Adrenal gland (tissue), 12 donors: ENCODE results near the gene ZNF341. TPM values are rescaled to one million over a fixed set of nuclear protein-coding genes. Genes with fewer than 3 reads are reported as not detected.

ENCODE experiments used
- DNase-seq, 7 donors: peaks; one replicate each; pipeline ENCODE4 v3.0.0-alpha.2; 2019 to 2020
- H3K27ac ChIP-seq, 5 donors: fragments of 200-600 bp; sonication (generic) in 4 of 5; 1 replicate in 3 of 5; 2 replicates in 2 of 5; pipeline versions ENCODE4 v1.5.1 to v1.8.0; 2016 to 2020; ENCODE audit warnings: mild to moderate bottlenecking in 1 of 5
- H3K27me3 ChIP-seq: fragments of 200-600 bp; 2 replicates; pipeline ENCODE4 v1.8.0; 2021
- H3K36me3 ChIP-seq, 2 donors: fragments of 200-600 bp; replicated peaks in 1 of 2; 1 replicate in 1 of 2; 2 replicates in 1 of 2; pipeline versions ENCODE4 v1.5.1 to v1.8.0; 2018 to 2022
- H3K4me1 ChIP-seq, 2 donors: fragments of 200-600 bp; replicated peaks in 1 of 2; 1 replicate in 1 of 2; 2 replicates in 1 of 2; pipeline versions ENCODE4 v1.5.1 to v1.8.0; 2018 to 2021
- H3K4me3 ChIP-seq, 4 donors: fragments of 200-600 bp; sonication (generic) in 3 of 4; one replicate each; pipeline ENCODE4 v1.5.1; 2016 to 2018
- H3K9me3 ChIP-seq, 3 donors: fragments of 200-600 bp; sonication (generic) in 1 of 3; replicated peaks in 1 of 3; 1 replicate in 2 of 3; 2 replicates in 1 of 3; pipeline versions ENCODE4 v1.5.1 to v1.8.0; 2016 to 2021
- CTCF ChIP-seq, 6 experiments: fragments of 450-650 bp in 4 of 6; fragments of 200-600 bp in 2 of 6; sonication (generic) in 1 of 6; IDR thresholded peaks; 1 replicate in 5 of 6; 2 replicates in 1 of 6; pipeline versions ENCODE4 v1.5.1 to v1.8.0; 2016 to 2021; ENCODE audit warnings: antibody characterized with exemption in 6 of 6, mild to moderate bottlenecking in 2 of 6, moderate library complexity in 1 of 6
- POLR2A ChIP-seq, 2 donors: fragments of 450-650 bp; IDR thresholded peaks; one replicate each; pipeline ENCODE4 v1.6.1; 2017; ENCODE audit warnings: antibody characterized with exemption in 2 of 2, mild to moderate bottlenecking in 2 of 2, moderate library complexity in 1 of 2
- WGBS, 4 donors: extraction: QIAGEN DNeasy Blood & Tissue Kit in 2 of 4; methylation state at CpG; one replicate each; pipeline versions ENCODE4 v1.1.5 to v1.1.7; 2013 to 2017; 5-methylcytosine and 5-hydroxymethylcytosine counted together
- intact Hi-C, 2 donors: fragments of 100-400 bp; cut with DNase I; formaldehyde crosslinking; loops; one replicate each; pipeline versions ENCODE4 v1.14.1 to v1.15.0; 2022 to 2023
- polyA plus RNA-seq, 3 donors: library from polyadenylated mRNA; stranded (reverse); fragments of 200-250 nt in 2 of 3; fragments of 350-450 nt in 1 of 3; fragmentation: Illumina TruSeq in 1 of 3; extraction: RNeasy Lipid Tissue Mini Kit (QIAGEN cat#74804) in 1 of 3; gene quantifications; one replicate each; pipeline ENCODE4 v1.2.3, GENCODE V29; 2013 to 2014
- total RNA-seq, 9 donors: library from RNA; depleted of rRNA in 4 of 9; stranded (reverse); fragments of >200 nt in 4 of 9; fragments of 120-200 nt in 1 of 9; fragmentation: NEBNext Ultra II Directional in 1 of 9; extraction: Animal tissue kit (Norgen Biotek cat#: 25700) in 1 of 9; gene quantifications; one replicate each; pipeline versions ENCODE4 v1.1.0 to v1.2.4, GENCODE V29; 2013 to 2023
- donor health status: healthy with polysubstance abuse.
- donor health status: Bipolar disorder and iron deficiency.
- donor health status: DM: yes; HTN: yes; CAD: no.
- donor health status: DM: no; HTN: no; CAD: no.
- donor health status: DM: no; HTN: no; CAD: no.
- donor health status: DM: yes; HTN: yes; CAD: no.

ZNF341 gene
- total and polyA plus RNA-seq, 12 donors, result 1.1 to 9.2 (median 2.5) TPM

GRCh38 chr20:33773412-33774089 is 41.8 kb downstream of the ZNF341 start:
- no peak for DNase-seq
- Histone ChIP-seq H3K27ac (no peak overlapping the region), H3K4me3 (no peak overlapping the region), H3K36me3 (no peaks in the 10 kb centered on the region), H3K9me3 (no peaks in the 10 kb centered on the region), H3K4me1 (no peaks in the 10 kb centered on the region), H3K27me3 (no peaks in the 10 kb centered on the region)
- no peak for TF ChIP-seq CTCF (IDR thresholded peaks at IDR 0.05)
- TF ChIP-seq POLR2A (IDR thresholded peaks at IDR 0.05), result no peak
- intact Hi-C loops, result no loop called here
- 62 to 90% (median 88%) methylated on average over 2 of the region's 2 CpGs for WGBS, 4 donors

- H3K36me3 ChIP-seq, result no peaks in the 10 kb centered on the region
- TF ChIP-seq CTCF (IDR thresholded peaks at IDR 0.05), result no peak
- TF ChIP-seq POLR2A (IDR thresholded peaks at IDR 0.05), result no peak
- H3K27me3 ChIP-seq, result no peaks in the 10 kb centered on the region
- WGBS, 4 donors, result 80 to 95% (median 88%) methylated on average over 2 of the region's 2 CpGs
- H3K4me1 ChIP-seq, result no peaks in the 10 kb centered on the region
- intact Hi-C loops, result no loop called here
- H3K9me3 ChIP-seq, result no peaks in the 10 kb centered on the region
- no peak overlapping the region for H3K4me3 ChIP-seq
- H3K27ac ChIP-seq, result no peak overlapping the region
- no peak for DNase-seq
Observed at GRCh38 chr20:33777816-33778215, 46.0 kb downstream of the ZNF341 start.

GRCh38 chr20:33781133-33781532 is 49.3 kb downstream of the ZNF341 start:
- no peak for DNase-seq
- H3K9me3 ChIP-seq, result no peaks in the 10 kb centered on the region
- H3K27ac ChIP-seq, result no peak overlapping the region
- H3K4me3 ChIP-seq, result no peak overlapping the region
- no peaks in the 10 kb centered on the region for H3K36me3 ChIP-seq
- H3K4me1 ChIP-seq, result no peaks in the 10 kb centered on the region
- whole genome bisulfite sequencing, 4 donors, result 90 to 97% (median 94%) methylated on average over 4 of the region's 4 CpGs
- TF ChIP-seq POLR2A (IDR thresholded peaks at IDR 0.05) (no peak), CTCF (IDR thresholded peaks at IDR 0.05) (no peak)
- no peaks in the 10 kb centered on the region for H3K27me3 ChIP-seq
- intact Hi-C loops, result no loop called here

GRCh38 chr20:33781945-33782344 is 50.1 kb downstream of the ZNF341 start:
- no peaks in the 10 kb centered on the region for H3K4me1 ChIP-seq
- no peak overlapping the region for H3K27ac ChIP-seq
- intact Hi-C loops, result no loop called here
- no peaks in the 10 kb centered on the region for H3K27me3 ChIP-seq
- no peak overlapping the region for H3K4me3 ChIP-seq
- H3K9me3 ChIP-seq, result no peaks in the 10 kb centered on the region
- no peaks in the 10 kb centered on the region for H3K36me3 ChIP-seq
- 89 to 100% (median 97%) methylated on average over 1 of the region's 1 CpG; no CpG with 5 or more reads in 1 of the 4 donors for WGBS, 4 donors
- TF ChIP-seq POLR2A (IDR thresholded peaks at IDR 0.05), result no peak
- no peak for TF ChIP-seq CTCF (IDR thresholded peaks at IDR 0.05)
- DNase-seq, result no peak
